Activated CD4-positive, alpha-beta T cell treated with anti-CD3 and anti-CD28 coated beads for 48 hours (primary cell): ENCODE data around the gene SLC2A3.
A peak's percentile ranks its signal among the peaks of the same experiment; 100 is the strongest.
"Not testable (repeated sequence)": the region's sequence is repeated elsewhere in the genome, so short reads cannot be mapped to it uniquely, and the experiment has no call there.

Experiments
- DNase-seq: peaks from one replicate; pipeline ENCODE4 v3.0.0-alpha.2; 2020

Gene SLC2A3

DNA sequence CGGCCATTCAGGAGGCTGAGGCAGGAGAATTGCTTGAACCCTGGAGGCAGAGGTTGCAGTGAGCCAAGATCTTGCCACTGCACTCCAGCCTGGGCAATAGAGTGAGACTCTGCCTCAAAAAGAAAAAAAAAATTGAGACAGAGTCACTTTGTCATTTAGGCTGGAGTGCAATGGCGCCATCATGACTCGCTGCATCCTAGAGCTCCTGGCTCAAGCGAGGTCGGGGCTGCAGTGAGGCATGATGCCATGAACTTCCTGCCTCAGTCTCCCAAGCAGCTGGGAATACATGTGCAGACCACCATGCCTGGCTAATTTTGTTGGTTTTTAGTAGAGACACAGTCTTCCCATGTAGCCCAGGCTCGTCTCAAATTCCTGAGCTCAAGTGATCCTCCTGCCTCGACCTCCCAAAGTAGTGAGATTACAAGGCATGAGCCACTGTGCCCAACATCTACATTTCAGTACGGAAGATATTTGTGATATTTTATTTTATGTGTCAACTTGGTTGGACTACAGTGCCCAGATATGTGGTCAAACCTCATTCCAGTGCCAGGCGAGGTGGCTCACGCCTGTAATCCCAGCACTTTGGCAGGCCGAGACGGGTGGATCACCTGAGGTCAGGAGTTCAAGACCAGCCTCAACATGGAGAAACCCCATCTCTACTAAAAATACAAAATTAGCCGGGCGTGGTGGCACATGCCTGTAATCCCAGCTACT, 14.4 kb upstream of the SLC2A3 start:
- DNase-seq, result not testable (repeated sequence)

DNA sequence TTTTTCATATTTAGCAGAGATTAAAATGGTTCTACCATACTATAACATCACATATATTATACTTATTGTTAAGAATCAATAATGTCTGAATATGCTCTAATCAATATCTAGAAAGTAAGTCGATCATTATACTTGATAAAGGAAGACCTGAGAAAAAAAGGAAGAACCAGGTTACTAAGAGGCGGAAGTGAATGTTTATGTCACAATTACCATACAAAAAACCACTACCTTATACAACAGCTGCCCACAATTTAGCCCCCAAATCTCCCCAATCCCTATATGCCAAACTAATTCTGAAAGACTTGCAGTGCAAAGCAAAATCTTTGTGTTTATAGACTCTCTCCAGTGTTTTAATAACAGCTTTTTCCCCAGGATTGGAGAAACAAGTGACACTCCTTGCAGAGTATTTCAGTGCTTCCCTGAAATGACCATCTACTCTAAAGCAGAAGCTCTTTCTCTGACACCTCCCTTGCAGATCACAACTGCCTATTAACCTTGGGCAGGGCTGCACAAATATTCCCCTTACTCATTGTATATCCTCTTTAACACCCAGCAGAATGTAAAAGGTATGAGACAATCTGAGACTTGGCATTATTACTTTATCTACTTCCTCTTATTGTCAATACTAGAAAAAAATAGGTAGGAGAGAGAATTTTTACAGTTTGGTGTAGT, 12.7 kb upstream of the SLC2A3 start:
- DNase-seq, result no peak

DNA sequence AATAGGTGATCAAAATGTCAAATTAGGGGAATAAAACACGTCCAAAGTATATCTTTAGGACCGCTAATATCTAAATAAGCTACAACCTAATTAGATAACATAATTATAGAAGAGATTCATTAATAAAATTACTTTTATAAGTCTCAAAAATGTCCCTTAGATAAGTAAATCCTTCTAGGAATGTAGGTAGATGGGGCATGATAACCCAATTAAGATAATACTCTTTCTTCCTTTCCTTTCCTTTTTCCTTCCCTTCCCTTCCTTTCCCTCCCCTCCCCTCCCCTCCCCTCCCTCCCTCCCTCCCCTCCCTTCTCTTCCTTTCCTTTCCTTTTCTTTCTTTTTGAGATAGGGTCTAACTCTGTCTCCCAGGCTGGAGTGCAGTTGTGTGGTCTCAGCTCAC, 11.0 kb upstream of the SLC2A3 start:
- DNase-seq, result no peak

DNA sequence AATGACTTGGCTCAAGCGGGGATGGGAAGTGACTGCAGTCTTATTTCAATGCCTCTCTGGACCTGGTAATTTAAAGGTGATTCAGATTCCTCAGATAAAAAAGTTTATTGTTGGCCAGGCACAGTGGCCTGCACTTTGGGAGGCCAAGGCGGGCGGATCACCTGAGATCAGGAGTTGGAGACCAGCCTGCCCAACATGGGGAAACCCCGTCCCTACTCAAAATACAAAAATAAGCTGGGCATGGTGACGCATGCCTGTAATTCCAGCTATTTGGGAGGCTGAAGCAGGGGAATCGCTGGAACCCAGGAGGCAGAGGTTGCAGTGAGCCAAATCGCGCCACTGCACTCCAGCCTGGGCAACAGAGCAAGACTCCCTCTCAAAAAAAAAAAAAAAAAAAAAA, 8.8 kb upstream of the SLC2A3 start:
- DNase-seq, result not testable (repeated sequence)

DNA sequence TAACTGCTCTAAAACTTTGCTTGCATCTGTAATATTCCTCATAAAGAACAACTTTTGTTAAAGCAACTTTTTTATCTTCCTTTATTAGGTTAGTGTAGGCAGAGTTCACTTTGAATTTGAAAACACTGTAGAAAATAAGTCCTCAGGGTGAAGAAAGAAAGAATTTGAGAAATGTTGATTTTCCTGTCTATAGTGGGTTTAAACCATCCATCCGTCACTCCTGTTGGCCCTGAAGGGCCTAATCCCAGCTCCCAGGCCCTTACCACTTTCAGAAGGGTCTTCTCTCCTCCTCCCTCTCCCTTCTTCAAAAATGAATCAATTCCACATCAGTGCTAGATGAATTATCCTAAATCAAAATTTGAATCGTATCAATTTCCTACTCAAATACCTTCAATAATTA, 4.9 kb upstream of the SLC2A3 start:
- DNase-seq, result no peak

DNA sequence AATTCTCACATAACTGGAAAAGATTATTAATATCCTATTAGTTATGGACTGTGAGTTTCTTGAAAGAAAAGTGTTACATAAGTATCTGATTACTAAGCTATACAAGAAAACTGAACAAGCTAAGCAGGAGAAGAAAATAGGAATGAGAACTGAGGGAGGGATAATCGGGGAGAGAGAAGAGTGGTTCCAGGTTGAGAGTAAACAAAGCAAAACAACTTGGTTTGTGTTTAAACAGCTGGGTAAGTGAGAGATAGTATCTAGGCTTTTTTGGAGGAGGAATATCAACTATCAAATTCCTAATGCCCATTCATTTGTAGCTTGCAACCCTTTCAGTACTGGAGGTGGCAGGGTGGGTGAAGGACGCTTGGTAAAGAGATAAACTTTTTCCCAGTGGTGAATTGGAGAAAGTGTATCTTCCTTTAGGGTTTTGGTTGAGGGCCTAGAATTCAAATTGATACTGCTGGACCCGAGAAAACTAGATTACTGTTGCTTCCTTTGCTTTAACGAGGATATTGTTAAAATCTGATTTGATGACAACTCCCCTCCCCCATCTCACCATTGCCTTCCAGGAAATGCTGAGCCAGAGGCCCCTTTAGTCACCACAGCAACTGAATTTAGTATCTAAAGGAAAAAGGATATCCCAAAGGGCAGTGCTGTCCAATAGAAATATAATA, 2.0 kb upstream of the SLC2A3 start:
- DNase-seq, result peak; percentile 68

DNA sequence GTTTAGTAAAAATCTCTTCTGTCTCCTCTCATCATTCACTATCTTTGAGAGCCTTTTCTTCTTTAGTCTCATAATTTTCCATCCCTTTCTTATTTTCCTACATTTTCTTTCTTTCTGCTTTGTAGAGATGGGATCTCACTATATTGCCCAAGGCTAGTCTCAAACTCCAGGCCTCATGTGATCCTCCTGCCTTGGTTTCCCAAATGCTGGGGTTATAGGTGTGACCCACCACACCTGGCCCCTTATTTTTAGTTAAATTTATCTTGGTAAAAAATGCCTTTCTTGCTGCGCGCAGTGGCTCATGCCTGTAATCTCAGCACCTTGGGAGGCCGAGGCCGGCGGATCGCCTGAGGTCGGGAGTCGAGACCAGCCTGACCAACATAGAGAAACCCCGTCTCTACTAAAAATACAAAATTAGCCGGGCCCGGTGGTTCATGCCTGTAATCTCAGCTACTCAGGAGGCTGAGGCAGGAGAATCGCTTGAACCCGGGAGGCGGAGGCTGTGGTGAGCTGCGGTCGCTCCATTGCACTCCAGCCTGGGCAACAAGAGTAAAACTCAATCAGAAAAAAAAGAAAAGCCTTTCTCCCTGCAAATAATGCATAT, 996 bp downstream of the SLC2A3 start:
- peak; percentile 31 for DNase-seq

DNA sequence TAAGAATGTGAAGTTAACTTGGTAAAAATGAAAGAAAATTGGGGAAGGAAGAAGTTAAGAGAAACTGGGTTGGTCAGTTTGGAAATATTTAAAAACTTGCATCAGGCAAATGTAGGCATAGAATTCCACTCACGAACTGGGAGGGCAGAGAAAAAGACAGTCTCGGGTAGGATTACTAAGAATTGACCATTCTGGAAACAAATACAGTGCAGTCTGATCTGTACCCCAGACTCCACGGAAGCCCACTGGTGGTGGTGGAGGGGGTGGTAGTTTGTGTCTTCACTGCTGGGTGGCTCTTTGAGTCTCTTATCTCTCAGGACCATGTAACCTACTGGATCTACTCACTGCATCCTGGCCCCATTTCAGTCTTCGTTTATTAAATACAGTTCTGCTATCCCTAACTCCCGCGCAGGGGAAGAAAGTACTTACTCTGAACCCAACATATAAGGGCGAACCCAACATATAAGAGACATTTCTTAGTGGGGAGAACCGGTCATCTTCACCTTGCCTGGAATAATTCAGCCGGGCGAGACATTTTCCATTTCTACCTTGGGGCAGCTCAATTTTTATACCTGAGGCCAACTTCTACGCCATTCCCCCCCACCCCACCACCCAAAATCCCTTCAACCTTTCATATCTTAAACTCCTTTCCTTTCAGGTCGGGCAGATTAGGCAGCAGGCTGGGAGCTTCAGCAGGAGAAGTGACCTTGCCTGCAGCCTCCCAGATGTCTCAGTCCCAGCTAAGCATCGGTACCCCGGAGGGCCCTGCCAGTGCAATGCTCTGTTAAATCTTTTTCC, 1.7 kb downstream of the SLC2A3 start:
- no peak for DNase-seq

DNA sequence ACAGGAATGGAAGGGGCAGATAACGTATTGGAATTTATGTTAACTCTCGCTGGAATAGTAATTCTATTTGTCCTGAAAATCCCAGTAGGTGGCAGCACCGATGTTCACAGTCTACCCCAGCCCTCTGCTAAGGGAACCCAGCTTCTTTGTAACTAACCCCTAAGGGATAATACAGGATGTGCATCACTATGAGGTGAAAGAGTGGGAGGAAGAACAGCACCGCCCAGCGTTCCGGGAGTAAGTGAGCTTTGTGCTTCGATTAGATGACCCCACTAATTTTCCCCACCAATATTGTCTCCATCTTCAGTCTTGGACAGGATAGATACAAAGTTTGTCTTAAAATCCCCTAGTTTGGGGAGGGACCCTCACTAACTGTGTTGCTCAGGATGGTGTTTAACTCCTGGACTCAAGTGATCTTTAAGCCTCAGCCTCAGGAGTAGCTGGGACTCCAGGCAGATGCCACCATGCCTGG, 2.7 kb downstream of the SLC2A3 start:
- peak; percentile 88 for DNase-seq

DNA sequence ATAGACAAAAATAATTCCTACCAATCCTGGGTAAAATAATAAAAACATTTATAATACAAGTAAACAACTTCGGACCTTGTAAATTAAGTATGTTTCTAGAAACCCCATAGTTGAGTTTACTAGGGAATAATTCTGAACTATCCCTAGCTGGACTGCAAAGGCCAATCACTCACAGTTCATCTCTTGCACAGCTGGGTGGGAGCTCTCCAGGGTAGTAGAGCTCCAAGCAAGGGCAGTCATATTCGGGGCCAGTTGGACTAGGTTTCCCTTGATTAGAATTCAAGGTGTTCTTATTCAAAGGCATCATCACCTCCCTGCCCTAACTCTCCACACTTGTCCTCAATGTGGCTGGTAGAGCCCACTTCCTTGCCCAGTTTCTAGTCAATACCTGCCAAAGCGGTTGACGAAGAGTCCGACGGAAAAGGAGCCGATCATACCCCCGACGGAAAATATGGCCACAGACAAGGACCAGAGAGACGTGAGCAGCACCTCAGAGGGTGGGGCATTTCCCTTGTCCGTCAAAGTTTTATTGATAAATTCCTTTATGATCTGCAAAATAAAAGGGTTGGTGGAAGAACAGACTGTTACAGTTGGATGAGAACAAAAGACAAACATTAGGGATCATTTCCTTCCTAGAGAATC, 3.3 kb downstream of the SLC2A3 start:
- not testable (repeated sequence) for DNase-seq

DNA sequence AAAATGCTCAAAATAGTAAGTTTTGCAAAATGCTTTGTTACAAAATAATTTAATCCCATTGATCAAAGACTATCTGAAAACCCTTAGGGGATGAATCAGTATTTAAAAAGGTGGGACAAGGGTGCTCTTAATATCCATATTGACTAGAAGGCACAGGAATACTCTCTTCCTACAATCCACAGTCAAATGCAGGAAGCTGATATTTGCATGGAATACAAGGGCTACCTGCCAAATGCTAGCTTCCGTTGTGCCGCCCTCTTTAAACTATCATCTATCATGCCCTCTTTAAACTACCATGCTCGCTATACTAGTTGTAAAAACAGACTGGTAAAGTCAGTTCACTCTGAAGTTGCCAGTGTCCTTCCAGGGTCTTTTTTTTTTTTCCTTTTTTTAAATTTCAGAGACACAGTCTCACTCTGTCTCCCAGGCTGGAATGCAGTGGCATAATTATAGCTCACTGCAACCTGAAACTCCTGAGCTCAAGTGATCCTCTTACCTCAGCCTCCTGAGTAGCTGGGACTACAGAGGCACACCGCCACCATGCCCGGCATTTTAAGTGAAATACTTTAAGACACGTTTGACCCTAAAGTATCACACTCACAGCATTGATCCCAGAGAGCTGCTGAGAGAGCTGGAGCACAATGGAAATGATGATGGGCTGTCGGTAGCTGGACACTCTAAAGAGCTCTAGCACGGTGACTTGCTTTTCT, 6.7 kb downstream of the SLC2A3 start:
- no peak for DNase-seq

DNA sequence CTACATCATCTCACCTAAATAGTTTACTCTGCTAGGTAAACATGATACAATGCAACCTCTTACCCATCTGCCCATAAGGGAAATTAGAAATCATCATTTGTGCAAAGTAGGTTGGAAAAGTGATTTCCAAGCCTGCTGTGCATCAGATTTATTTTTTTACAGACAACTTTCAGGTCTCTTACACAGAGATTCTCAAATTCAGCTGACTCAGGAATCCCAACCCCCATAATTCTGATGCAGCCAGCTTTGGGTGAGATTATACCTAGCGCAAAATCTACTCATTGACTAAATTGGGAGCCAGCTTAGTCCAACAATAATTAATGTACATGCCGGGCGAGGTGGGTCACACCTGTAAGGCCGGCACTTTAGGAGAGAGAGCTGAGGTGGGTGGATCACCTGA, 8.5 kb downstream of the SLC2A3 start:
- DNase-seq, result no peak

DNA sequence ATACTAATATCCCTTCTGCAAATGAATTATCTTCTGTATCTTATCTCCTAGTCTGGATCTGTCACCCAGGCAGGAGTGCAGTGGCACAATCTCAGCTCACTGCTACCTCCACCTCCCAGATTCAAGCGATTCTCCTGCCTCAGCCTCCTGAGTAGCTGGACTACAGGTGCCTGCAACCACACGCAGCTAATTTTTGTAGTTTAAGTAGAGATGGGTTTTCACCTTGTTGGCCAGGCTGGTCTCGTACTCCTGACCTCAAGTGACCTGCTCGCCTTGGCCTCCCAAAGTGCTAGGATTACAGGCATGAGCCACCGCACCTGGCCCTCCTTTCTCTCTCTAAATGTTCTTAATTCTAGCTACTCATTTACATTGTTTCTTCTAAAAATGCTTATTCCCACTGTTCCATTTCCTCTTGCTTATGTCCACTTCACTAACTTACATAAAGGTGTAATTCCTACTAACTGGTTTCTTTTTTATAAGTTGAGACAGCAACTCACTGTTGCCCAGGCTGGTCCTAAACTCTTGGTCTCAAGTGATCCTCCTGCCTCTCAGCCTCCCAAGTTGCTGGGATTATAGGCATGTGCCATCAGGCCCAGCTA, 9.8 kb downstream of the SLC2A3 start:
- not testable (repeated sequence) for DNase-seq

DNA sequence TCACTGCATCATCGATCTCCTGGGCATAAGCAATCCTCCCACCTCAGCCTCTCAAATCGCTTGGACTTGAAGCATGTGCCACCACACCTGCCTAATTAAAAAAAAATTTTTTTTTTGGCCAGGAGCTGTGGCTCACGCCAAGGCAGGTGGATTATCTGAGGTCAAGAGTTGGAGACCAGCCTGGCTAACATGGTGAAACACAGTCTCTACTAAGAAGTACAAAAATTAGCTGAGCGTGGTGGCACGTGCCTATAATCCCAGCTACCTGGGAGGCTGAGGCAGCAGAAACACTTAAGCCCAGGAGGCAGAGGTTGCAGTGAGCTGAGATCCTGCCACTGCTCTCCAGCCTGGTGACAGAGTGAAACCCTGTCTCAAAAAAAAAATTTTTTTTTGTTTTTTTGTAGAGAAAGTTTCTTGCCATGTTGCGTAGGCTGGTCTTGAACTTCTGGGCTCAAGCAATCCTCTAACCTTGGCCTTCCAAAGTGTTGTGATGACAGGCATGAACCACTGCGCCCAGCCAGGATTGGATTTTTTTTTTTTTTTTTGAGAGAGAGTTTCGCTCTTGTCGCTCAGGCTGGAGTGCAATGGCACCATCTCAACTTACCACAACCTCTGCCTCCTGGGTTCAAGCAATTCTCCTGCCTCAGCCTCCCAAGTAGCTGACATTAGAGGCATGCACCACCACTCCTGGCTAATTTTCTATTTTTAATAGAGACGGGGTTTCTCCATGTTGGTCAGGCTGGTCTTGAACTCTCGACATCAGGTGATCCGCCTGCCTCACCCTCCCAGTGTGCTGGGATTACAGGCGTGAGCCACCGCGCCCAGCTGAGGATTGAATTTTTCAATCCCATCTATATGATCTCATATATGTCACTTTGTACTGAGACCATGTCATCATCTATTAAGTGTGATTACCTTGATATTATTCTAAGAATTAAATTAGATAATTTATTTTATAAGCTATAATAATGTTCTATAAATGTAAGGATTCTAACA, 12.4 kb downstream of the SLC2A3 start:
- DNase-seq, result no peak

DNA sequence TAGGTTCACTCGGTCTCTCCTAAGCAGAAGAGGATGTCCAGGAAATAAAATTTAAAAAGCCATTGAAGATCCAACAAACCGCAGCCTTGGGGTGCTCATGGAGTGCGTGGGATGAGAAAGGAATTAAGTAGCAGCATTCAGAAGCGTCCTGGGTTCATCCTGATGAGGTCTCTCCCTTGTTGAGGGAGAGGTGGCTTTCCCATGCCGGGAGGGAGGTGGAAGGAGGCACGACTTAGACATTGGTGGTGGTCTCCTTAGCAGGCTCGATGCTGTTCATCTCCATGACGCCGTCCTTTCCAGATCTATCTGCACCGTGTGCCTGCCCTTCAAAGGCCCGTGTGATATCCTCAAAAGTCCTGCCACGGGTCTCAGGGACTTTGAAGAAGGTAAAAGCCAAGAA, 14.8 kb downstream of the SLC2A3 start:
- not testable (repeated sequence) for DNase-seq

DNA sequence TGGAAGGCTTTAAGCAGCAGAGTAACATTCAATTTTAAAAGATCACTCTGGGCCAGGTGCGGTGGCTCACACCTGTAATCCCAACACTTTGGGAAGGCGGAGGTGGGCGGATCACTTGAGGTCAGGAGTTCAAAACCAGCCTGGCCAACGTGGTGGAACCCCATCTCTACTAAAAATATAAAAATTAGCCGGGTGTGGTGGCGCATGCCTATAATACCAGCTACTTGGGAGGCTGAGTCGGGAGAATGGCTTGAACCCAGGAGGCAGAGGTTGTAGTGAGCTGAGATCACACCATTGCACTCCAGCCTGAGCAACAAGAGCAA, 17.8 kb downstream of the SLC2A3 start:
- DNase-seq, result not testable (repeated sequence)

DNA sequence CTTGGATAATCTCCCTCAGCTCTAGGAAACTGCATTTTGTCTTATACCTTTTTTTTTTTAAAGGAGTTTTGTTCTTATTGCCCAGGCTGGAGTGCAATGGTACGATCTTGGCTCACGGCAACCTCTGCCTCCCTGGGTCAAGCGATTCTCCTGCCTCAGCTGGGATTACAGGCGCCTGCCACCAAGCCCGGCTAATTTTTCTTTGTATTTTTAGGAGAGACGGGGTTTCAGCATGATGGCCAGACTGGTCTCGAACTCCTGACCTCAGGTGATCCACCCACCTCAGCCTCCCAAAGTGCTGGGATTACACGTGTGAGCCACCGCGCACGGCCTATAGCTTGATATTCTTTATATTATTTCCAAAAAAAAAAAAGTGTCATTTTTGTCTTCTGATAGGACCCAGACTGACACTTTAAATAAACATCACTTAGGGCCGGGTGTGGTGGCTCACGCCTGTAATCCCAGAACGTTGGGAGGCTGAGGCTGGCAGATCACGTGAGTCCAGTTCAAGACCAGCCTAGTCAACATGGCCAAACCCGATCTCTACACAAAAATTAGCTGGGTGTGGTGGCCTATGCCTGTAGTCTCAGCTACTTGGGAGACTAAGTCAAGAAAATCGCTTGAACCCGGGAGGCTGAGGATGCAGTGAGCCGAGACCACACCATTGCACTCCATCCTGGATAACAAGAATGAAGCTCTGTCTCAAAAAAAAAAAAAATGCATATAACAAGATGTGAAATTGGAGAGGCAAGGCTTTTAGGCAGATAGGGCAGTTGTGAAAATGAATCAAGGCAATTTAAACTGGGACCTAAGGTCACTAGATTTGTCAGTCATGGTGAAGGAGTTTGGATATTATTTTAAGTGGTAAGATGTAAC, 18.4 kb downstream of the SLC2A3 start:
- DNase-seq, result no peak

DNA sequence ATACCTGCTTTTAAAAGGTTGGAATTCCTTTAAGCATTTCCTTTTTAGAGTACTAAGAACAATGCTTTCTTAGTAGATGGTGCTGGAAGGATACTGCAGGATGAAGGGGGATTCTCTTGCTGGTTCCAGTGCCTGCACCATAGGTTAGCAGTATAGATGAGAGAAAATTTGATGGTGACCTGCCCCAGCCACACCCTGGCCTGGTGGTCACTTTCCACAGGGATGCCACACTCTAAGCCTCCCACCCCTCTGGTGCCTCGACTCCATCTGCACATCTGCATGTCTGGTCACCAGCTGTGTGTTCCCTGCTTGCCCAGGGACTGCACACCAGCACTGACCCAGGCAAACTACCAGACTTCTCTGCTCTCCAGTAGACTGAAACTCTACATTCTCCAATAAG, 19.1 kb downstream of the SLC2A3 start:
- DNase-seq, result no peak
